GM10847 (cell line): ENCODE measurements around the gene KL.

ENCODE experiments used
- POLR2A ChIP-seq: IDR thresholded peaks from 2 replicates; pipeline ENCODE4 v1.6.1; 2011; ENCODE audit not compliant: insufficient read length; ENCODE audit errors: extremely low read depth

The KL gene

DNA sequence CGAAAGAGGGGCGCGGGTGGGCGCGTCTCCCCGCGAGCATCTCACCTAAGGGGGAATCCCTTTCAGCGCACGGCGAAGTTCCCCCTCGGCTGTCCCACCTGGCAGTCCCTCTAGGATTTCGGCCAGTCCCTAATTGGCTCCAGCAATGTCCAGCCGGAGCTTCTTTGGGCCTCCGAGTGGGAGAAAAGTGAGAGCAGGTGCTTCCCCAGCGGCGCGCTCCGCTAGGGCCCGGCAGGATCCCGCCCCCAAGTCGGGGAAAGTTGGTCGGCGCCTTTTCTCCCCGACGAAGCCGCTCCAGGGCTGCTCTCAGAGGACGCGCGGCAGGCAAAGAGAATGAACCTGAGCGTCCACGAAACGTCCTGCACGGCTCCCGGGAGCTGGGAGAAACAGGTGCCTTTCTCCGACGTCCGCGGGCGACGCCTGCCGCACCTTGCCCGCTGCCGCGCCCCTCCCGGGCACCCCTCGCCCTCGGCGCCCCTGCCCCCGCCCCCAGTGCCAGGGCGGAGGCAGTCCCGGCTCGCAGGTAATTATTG, 366 bp upstream of the KL start:
- TF ChIP-seq POLR2A, result no peak

DNA sequence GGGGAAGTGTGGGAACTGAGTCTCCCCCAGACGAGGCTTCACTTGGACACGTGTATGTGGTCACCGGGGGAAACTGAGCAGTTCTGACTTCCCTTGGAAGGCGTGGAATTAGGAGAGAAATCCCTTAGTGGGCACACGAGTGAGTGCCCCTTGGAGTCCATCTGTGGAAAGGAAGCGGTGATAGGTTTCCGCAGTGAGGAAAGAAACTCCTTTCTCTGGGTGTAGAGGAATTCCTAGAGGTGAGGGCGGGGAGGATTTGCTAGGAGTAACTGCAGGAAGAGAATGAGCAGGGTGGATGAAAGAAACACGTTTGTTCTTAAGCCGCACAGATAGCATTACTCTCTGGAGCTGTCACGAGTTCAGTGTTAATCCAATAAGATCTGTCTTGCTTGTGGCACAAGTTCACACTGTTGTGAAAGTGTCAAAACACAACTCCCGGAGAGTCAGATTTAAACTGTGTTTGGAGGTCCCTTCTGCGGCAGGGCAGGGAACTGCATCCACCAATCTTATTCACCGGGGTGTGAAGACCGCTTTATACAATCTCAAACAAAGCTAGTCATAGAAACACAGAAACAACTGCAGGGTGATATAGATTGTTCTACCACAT, 1.2 kb downstream of the KL start:
- no peak for TF ChIP-seq POLR2A

DNA sequence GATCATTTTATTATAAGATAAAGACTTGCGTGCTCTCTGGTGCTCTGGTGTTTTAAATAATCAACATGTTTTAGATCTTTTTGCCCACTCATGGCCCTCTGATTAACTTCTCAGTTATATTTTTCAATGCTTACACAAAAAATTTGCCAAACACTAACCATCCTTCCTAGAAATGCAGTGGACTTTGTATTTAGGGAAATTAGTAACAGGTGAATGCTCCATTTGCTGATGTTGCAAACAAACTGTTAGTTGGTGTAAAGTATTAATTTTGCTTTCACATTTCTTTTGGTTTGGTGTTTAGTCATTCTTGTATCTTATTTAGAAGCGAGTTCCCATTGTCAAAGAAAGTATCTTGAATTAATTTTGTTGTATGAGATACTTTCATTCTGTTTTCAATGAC, 2.7 kb downstream of the KL start:
- no peak for TF ChIP-seq POLR2A

DNA sequence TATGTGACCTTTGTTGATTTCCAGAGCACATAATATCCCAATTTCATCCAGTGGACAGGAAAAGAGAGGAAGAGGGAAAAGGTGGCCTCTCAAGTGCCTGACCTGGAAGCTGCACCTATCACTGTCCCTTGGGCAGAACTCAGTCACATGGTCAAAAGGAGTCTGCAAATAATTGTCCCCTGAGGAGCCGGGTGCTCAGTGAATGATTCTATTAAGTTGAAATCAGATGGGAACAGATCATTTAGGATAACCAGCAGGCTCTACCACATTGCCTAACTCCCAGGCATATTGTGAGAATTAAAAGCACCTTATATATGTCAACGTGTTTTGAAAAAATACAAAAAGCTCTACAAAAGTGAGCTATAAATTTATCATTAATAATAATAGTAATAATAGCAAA, 6.8 kb downstream of the KL start:
- TF ChIP-seq POLR2A, result no peak

DNA sequence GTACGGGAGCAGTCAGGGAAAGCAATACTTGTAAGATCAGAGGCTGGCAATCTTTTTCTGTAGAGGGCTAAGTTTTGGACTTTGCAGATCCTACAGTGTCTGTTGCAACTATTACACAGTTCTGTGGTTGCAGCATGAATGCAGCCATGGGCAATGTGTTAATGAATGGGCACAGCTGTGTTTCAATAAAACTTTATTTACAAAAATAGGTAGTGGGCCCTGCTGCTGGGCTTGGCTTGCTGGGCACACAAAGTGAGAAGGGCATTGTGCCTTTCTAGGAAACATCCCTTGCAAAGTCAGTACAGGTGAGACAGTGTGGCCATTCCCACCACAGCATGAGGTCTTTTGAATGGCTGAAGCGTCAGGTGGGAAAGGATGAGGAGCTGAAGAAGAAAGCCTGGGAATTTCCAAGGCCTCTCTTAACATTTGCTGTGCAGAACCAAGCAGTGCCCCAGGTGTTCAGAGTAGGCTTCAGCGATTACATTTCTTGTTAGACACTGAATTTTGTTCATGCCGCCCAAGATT, 9.1 kb downstream of the KL start:
- no peak for TF ChIP-seq POLR2A

DNA sequence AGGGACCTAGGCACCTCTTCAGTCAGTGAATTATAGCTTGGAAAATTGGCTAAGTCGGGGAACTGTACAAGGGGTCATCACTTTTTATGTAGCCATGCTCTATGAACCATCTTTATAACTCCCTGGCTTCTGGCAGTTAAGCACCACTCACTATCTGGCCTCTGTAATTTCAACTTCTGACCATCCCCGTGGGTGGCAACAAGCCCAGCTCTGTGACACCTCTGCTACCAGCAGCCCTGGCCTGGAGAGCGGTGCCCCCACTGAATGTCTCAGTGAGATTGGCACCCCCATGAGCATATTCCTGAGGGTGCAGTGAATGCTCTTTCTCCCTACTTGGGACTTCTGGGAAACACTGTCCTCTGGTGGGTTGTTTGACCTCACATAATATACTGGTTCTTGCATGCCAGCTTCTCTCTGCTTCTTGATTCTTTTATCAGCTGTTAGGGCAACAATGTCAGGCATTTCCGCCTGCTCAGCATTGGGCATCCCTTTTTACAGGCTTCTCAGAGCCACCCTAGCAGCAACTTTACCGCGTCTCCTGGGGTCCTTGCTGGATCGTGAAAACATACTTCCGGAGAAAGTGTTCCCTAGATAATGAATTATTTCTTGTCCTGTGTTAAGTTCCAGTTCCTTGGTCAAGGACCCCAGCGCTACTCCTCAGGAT, 10.4 kb downstream of the KL start:
- no peak for TF ChIP-seq POLR2A

DNA sequence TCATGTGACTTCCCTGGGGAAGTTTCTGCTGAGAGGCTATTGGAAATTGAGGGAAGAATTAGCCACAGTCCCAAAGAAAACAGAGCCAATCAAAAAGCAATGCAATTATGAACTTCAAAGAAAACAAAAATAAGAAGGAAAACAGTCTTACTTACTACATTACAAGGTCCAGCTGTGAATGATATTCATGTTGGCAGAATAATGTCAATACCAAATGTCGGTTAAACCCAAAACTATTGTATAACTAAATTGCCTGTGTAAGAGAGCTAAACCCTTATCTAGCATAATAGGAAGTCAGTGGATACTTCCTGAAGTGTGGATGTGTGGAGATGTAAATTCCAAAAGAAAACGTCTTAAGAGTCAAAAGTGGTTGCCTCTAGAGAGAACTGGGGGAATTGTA, 12.4 kb downstream of the KL start:
- no peak for TF ChIP-seq POLR2A

DNA sequence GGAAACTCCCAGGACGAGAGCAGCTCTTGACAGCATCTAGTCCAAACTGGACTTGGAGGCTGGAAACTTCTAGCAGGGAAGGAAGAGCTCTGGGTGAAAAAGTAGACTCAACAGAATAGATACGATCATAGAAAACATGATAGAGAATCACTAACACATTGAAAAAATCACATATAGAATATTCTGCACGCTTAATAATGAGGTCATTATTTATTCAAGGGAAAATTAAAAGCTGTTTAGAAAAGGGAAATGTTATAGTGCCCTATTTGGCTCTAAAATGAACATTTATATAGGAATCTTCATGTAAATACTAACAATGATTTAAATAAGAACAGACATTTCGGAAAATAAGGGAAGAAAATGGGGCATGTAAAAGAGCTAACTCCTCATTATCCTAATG, 15.1 kb downstream of the KL start:
- no peak for TF ChIP-seq POLR2A

DNA sequence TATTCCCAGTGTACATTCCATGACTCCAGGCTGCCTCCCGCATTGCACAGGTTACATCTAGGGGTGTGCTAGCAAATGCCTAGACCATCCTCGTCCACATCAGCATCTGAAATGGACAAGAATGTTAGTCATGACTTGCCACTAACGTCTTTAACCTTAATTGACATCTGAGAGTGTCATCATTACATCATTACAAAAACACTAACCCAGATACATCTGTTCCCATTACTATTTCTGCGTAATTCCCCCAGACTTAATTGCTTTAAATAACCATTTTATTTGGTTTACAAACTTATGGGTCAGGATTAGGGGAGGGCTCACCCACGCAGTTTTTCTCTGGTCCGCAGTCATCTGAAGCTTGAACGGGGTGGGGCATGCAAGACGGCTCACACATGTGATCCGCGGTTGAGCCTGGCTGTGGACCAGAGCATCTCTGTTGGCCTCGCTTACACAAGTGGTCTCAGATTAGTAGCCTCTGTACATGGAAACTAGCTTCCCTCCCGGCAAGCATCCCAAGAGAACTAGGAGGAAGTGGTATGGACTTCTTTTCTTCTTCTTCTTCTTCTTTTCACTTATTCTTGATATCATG, 15.9 kb downstream of the KL start:
- no peak for TF ChIP-seq POLR2A

DNA sequence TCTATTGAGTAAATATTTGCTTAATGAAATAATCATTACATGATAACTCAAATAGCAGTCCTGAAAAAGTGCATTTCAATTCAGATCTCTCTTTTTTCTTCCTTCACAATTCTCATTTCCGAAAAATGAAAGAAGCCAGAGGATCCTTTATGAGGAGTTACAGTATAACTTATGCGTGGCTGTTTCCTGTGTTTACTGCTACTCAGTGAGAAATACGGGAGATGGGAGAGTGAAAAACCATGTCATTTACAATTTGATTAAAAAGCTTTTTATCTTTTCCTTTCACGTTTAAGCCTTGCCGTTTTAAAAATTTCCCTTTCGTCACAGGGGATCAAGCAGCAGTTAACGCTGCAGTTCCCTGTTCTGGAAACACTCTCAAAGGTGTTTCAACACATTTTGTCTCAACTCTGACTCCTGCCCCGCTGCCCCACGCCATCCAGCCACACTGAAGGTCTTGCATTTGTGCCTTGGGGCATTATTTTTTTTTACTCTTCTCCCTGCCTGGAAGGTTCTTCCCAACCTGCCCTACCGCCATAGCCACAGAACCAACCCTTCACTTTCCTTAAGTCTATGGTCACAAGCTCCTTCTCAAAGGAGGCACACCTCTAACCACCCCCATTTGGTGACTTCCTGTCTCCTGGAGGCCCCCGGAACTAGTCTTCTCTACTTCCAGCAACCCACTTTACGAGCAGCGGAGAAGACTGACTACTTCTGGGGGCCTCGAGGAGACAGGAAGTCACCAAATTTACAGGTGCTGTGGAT, 17.0 kb downstream of the KL start:
- no peak for TF ChIP-seq POLR2A

DNA sequence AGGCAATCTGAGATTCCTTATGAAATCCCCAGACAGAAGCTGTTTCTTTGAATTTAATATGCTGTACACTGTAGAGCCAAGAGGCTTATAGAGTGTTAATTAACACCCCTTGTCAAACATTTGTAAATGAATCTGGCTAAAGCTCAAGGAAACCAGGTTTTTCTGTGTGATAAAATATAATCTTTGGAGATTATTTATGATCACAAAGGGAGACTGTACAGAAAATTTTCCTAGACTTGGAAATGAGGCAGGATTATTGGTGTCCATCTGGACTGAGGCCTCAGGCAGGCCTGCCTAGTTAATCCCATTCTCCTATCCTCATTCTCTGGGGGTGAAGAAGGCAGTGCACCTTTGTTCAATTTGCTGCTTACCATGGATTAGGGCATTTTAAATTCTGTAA, 17.8 kb downstream of the KL start:
- no peak for TF ChIP-seq POLR2A

DNA sequence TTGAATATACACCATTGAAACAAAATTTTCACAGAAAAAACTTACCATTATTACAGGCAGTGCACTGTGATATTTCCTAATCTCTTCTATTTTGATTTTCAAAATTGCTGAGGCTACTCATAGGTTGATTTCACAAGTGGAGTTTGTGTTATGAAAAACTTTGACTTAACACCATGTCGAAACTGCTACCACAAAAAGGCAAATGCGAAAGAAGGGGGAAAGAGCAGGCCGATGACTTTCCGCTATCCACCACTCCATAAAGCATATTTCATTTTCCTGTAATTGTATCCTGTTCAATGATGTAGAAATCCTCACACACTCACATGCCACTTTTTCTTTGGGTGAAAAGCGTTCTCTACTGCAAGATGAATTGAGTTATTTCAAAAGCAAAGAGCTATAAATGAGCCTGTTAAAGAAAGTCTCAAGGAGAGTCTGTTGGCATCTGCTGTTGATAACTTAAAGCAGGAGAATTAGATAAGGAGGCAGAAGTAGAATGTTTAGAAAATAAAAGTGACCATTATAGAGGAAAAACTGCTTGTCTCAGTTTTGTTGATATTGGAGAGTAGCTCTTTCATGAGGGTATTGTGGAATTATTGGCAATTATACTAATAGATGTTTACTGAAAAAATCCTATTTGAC, 18.8 kb downstream of the KL start:
- no peak for TF ChIP-seq POLR2A

DNA sequence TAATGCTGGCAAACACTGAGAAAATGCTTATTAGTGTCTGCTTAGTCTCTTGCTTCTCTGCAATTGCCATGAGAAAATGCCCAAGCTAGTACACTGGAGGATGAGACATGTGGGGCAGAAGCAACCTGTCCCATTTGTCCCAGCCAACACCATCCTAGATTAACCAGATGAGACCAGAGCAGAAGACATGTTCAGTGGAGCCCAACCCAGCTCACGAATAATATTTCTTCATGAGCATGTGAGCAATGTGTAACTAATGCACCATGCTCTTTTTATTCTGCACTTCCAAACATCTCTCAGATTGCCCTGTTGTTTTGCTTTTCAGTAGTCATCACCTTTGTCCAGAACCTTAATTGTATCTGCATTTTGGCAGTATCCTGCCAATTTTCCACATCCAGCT, 21.4 kb downstream of the KL start:
- TF ChIP-seq POLR2A, result no peak

DNA sequence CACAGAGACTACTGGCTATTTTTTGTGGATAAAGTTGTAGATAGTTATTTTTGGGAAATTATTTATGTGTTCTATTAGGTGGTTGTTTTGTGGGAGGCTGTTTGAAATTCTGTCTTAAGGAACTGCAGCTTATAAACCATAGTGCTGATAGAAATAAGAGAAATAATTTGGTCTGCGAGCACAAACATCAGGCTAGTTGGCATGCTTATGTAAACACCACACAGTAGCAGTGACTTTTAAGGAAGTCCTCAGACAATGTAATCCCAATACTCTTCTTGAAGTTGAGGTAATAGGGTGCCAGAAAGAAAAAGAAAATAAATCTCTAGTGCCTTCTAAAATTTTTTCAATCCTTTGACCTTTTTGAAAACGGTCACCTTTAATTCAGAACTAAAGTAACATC, 23.9 kb downstream of the KL start:
- no peak for TF ChIP-seq POLR2A

DNA sequence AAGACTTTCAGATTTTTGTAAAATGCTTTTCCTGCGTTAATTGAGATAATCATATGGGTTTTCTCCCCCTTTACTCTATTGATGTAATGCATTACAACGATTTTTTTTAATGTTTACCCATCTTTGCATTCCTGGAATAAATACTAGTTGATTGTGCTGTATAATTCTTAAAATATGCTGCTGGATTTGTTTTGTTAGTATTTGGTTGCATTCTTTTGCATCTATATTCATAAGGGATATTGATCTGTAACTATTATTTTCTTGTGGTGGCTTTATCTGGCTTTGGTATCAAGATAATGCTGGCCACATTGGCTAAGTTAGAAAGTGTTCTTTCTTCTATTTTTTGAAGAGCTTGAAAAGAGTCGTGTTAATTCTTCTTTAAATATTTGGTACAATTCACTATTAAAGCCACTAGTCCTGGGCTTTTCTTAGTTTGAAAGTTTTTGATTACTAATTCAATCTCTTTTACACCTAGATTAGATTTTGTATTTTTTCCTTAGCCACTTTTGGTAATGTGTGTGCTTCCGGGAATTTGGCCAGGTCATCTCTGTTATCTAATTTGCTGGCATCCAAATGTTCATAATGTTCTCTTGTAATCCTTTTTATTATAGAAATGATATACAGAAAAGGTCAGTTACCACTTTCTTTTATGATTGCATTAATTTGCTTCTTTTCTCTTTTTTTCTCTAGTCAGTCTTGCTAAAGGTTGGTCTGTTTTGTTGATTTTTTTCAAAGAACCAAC, 29.8 kb downstream of the KL start:
- TF ChIP-seq POLR2A, result no peak

DNA sequence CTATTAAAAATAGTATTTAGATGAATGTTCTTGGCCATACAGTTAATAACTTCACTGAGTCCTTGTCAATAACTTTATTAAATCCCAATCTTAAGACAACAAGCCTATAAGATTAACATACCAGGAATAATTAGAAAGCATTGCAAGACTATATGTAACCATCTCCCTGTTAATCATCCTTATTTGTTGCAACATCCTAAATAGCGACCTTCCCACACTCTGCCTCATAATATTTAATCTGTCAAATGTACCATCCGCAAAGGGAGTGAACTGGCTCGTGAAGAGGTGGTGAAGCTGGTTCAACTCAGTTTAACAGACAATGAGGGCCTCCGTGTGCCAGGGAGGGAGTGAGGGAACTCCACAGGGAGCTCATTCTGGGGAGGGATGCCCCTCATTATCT, 33.9 kb downstream of the KL start:
- TF ChIP-seq POLR2A, result no peak
